Activated naive CD4-positive, alpha-beta T cell treated with Interleukin-2 at 50 U/mL for 16 hours (primary cell): Measurements from ENCODE around the gene GATA2.

Source experiments
- DNase-seq: peaks from one replicate; pipeline ENCODE4 v3.0.0-alpha.2; 2020

Gene GATA2

DNA sequence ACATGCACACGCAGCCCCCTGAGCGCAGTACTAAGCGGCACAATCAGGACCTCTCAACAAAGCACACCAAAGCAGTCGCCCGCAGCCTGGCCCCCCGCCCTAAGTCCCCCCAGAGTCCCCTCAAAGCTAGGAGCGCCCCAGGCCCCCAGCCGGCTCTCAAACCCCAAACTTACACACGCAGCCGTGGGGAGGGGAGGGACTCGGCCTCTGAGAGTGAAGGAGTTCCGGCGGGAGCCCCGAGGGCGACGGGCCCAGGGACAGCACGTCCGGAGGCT lies 5.5 kb downstream of the GATA2 start:
- no peak for DNase-seq

DNA sequence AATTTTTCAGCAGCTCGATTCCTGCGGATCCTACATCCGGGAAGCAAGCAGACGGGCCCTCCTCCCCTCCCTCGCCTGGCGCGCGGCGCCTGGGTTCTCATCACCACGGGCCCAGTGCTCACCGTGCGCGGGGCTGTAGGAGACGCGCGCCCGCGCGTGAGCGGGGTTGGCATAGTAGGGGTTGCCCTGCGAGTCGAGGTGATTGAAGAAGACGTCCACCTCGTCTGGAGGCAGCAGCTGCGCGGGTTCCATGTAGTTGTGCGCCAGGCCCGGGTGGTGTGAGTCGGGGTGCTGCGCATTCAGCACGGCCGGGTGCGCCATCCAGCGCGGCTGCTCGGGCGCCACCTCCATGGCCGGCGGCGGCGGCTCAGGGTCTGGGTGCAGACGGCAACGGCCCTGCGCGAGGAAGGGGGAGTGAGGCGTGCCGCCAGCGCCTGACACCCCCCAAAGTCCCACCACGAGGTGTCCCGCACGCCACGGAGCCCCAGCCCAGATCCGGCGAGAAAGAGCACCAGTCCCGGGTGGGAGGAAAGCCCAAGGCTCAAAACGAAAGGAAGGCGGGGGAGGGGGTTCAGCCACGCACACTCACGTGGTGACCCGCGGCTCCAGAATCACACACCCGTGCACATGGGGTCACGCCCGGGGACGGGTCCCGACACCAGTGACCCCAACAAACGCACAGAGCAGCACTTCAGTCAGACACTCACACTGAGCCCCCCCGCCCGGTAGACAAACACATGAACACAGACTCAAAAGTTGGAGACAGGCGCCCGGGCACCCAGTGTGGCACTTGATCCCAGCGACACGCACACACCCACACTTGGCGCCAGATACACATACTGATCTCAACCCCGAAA lies 6.1 kb downstream of the GATA2 start:
- DNase-seq: peak; percentile 26

- DNase-seq: no peak
Measured at GRCh38 chr3:128486205-128486628, 6.8 kb downstream of the GATA2 start.

- DNase-seq: no peak
Measured at GRCh38 chr3:128485282-128486204, 7.5 kb downstream of the GATA2 start.

GRCh38 chr3:128484404-128485281 lies 8.4 kb downstream of the GATA2 start:
- no peak for DNase-seq

DNA sequence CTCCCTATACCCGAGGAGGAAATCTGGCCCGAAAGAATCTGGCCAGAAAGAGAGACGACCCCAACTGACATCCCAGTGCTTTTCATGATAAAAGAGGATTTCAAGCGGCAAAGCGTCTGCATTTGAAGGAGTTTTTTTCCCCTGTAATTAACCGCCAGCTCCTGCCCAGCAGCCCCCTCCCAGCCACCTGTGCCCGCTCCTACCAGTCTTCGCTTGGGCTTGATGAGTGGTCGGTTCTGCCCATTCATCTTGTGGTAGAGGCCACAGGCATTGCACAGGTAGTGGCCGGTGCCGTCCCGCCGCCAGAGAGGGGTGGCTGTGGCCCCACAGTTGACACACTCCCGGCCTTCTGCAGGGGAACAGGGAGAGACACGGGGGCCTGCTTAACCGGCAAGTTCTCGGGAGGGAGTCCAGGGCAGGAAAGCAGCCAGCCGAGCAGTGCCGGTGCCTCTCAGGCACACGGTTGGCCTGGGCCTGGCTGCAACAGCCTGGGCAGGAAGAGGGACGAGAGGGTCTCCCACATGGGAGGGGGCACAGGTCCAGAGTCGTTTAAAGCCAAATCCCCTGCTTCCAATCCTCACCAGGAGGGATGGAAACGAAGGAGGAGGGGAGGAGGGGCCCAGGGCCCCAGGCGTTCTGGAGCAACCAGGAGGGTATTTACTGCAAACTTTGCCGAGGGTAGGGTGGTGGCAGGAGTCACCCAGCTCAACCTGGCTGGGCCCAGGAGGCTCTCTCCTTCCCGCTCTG lies 9.2 kb downstream of the GATA2 start:
- no peak for DNase-seq

DNA sequence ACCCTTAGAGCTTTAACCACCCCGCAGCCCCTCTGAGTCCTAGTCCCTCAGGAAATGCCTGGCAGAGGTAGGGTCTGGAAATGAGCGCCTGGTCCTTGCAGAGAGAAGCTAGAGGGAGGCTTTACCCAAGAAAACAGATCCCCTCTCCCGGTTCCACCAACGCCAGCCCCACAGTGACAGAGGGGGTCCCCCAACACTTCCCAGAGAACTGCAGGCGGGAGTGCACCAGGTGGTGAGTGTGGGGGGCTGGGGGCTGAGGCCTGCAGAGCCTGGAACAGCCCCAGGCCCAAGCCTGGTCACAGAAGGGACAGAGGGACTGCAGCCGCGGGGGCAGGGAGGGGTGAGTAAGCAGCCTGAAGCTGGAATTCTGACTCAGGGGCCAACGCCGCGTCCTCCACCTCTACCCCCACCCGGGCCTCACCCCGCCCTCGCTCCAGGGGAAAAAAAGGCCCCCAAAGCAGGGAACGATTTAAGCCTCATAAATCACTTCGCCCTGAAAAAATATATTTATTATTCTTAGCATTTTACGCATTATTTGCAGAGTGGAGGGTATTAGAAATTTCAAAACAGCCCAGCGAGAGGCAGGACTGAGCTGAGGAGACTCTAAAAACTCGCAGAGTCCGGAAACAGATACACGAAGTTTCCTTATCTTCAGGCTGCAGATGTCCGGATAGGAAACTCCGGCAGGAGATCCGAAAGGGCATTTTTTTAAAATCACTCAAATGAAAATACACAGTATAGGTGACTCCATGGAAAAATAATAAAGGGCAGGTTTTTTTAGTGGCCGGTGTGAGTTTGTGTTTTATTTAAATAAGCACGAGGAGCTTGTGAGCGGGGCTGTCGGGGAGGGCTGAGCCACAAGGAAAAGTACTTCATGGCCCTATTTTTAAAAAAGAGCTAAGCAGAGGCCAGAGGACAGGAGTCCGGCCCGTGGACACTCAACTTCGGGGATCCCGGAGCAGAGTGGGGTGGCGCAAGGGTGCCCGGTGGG lies 10.0 kb downstream of the GATA2 start:
- no peak for DNase-seq

DNA sequence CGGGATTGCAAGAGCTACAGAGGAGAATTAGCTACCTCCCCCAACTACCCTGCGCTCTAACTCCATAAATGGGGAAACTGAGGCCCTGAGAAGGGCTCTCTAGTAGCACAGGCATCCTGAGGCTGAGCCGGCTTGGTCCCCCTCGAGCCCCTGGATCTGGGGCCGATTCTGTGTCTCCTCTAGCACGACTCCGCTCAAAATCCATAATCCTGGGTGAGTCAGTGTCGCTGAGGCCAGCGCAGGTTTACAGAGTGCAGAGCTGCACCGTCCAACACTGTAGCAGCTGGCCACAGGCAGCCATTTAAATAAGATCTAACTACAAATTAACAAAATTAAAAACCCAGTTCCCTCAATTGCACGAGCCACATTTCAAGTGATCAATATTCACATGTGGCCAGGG lies 10.8 kb downstream of the GATA2 start:
- DNase-seq: no peak

GRCh38 chr3:128481438-128481942 lies 11.5 kb downstream of the GATA2 start:
- no peak for DNase-seq

- no peak for DNase-seq
Measured at GRCh38 chr3:128480717-128481437, 12.1 kb downstream of the GATA2 start.

- no peak for DNase-seq
Measured at GRCh38 chr3:128480278-128480677, 12.7 kb downstream of the GATA2 start.

- no peak for DNase-seq
Measured at GRCh38 chr3:128479558-128480086, 13.4 kb downstream of the GATA2 start.

GRCh38 chr3:128478576-128479506 lies 14.2 kb downstream of the GATA2 start:
- DNase-seq: no peak

GRCh38 chr3:128476659-128477058 lies 16.3 kb downstream of the GATA2 start:
- DNase-seq: no peak

GRCh38 chr3:128475355-128475754 lies 17.6 kb downstream of the GATA2 start:
- DNase-seq: no peak

DNA sequence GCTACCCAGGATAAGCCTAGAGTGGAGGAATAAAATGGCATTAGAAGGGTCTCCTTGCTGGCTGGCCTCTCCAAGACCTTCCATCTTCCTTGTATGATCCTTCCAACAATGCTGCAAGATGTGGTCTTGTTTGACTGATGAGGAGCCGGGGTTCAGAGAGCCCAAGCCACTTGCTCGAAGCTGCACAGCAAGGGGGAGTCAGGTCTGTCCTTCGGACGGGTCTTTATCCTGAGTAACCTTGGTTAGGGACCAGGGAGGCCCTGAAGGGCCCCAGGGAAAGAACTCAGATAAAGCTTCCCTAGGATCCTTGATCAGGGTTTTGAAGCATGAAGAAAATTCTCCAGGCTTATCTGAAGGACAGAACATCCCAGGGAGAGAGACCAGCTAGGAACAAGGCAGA lies 19.3 kb downstream of the GATA2 start:
- no peak for DNase-seq

- no peak for DNase-seq
Measured at GRCh38 chr3:128473180-128473519, 19.9 kb downstream of the GATA2 start.

DNA sequence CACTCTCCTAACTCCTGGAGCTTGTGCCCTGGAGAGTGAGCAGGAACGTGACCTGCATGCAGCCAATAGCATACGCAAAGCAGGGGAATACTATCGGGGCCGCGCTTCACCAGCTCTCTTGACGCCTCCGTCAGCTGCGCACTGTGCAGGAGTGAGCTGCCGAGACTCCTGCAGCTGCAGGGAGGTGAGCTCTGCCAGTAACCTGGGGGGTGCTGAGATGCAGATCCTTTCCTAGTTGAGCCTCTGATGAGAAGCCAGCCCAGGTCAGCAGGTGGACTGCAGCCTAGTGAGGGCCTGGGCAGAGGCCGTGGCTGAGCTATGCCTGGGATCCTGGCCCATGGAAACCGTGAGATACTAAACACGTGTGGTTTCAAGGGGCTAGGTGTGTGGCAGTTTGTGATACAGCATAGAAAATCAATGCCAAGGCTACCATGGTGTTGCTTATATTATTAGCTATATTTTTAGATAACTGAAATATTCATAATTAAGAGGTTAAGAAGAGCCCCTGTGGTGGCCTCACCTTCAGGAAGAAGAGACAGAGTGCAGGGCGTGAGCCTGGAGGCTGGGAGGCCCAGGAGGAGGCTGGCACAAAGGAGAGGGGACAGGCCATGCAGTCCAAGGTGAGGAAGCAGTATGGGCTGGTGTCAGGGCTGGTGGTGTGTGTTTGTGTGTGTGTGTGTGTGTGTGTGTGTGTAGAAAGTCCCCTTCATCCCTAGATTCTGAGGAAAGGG lies 20.4 kb downstream of the GATA2 start:
- no peak for DNase-seq
